B cell (primary cell): ENCODE data around the gene ADGRB2.
A peak's percentile ranks its signal among the peaks of the same experiment; 100 is the strongest.

ENCODE experiments used
- EZH2 ChIP-seq: IDR thresholded peaks from 2 replicates; pipeline ENCODE4 v1.6.1; 2012; ENCODE audit warnings: borderline replicate concordance, low read depth, mild to moderate bottlenecking, moderate library complexity, low read length; ENCODE audit not compliant: insufficient read depth, poor library complexity, severe bottlenecking
- TF ChIP-seq, protein P1 (sequence below): fragments of 200-600 bp; IDR thresholded peaks from one replicate; pipeline ENCODE4 v1.8.0; 2022; ENCODE audit warnings: antibody characterized with exemption, mild to moderate bottlenecking

DNA sequence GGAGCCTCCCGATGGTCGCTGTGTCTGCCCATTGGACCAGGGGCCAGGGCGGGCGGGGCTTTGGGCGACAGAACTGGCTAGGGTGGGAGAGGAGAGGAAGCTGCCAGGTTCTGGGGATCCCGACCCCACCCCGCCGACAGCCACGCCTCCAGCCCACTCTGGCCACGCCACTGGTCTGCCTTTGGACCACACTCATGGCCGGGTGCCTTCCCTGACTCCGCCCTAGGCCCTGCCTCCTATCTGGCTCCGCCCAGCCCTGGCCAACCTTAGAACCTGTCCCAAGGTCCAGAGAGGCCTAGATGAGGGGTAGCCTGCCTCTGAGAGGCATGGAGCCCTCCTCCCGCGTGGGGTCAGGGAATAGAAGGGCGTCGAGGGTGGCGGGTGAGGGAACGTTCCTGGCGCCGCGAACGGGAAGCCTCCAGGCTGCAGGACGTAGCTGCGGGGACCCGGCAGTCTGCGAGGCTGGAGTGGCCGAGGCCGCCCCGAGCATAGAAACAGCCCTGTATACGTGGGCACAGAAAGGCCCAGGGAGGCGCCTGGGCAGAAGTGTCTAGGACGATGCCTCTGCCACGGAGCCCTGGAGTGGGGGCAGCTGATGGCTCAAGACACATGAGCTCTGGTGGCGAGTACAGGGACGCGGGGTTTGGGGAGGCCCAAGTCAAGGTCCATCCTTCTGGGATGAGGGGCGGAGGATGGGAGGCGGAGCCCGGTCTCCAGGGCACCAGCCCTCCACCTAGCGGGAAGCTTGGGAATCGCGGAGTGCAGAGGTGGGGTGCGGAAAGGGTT lies 48.9 kb downstream of the ADGRB2 start:
- TF ChIP-seq, protein P1, sequence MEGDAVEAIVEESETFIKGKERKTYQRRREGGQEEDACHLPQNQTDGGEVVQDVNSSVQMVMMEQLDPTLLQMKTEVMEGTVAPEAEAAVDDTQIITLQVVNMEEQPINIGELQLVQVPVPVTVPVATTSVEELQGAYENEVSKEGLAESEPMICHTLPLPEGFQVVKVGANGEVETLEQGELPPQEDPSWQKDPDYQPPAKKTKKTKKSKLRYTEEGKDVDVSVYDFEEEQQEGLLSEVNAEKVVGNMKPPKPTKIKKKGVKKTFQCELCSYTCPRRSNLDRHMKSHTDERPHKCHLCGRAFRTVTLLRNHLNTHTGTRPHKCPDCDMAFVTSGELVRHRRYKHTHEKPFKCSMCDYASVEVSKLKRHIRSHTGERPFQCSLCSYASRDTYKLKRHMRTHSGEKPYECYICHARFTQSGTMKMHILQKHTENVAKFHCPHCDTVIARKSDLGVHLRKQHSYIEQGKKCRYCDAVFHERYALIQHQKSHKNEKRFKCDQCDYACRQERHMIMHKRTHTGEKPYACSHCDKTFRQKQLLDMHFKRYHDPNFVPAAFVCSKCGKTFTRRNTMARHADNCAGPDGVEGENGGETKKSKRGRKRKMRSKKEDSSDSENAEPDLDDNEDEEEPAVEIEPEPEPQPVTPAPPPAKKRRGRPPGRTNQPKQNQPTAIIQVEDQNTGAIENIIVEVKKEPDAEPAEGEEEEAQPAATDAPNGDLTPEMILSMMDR, result peak; percentile 62
- no peak for TF ChIP-seq EZH2
